ENCODE results near the gene FHAD1. TPM values are rescaled to one million over a fixed set of nuclear protein-coding genes. Genes with fewer than 3 reads are reported as not detected.

FHAD1 gene
- 0.90 TPM for polyA plus RNA-seq (2012; ENCODE audit: insufficient read length, low read depth)

- TF ChIP-seq FOXP2 (optimal IDR thresholded peaks at IDR 0.05; ENCODE audit: borderline replicate concordance, extremely low read depth, extremely low read length, insufficient read depth) = no peak
Observed at GRCh38 chr1:15246960-15247614, at the start of gene FHAD1. Gene FHAD1 (plus strand): TSS chr1:15247223. CDS start chr1:15251785, 4,562 bp downstream.

GRCh38 chr1:15197591-15198447 is 49.2 kb upstream of the FHAD1 start:
- no peak for TF ChIP-seq TAF1 (IDR thresholded peaks at IDR 0.05; ENCODE audit: borderline replicate concordance, insufficient read depth, low read length)
- no peak for TF ChIP-seq FOXP2 (optimal IDR thresholded peaks at IDR 0.05; ENCODE audit: borderline replicate concordance, extremely low read depth, extremely low read length, insufficient read depth)
- no peak for TF ChIP-seq POLR2AphosphoS5 (IDR thresholded peaks at IDR 0.05; ENCODE audit: low read depth, low read length)
- no peak for TF ChIP-seq REST (IDR thresholded peaks at IDR 0.05; ENCODE audit: insufficient read depth in 1 of 2, low read depth in 2 of 2, low read length in 2 of 2)

- no peak for TF ChIP-seq TAF1 (IDR thresholded peaks at IDR 0.05; ENCODE audit: borderline replicate concordance, insufficient read depth, low read length)
- TF ChIP-seq FOXP2 (optimal IDR thresholded peaks at IDR 0.05; ENCODE audit: borderline replicate concordance, extremely low read depth, extremely low read length, insufficient read depth) = no peak
- no peak for TF ChIP-seq REST (IDR thresholded peaks at IDR 0.05; ENCODE audit: insufficient read depth in 1 of 2, low read depth in 2 of 2, low read length in 2 of 2)
- no peak for TF ChIP-seq POLR2AphosphoS5 (IDR thresholded peaks at IDR 0.05; ENCODE audit: low read depth, low read length)
- no peak for TF ChIP-seq SIN3A (IDR thresholded peaks at IDR 0.05; ENCODE audit: borderline replicate concordance, insufficient read depth, low read length)
Observed at GRCh38 chr1:15198684-15199083, 48.3 kb upstream of the FHAD1 start.

- TF ChIP-seq REST (IDR thresholded peaks at IDR 0.05; ENCODE audit: insufficient read depth in 1 of 2, low read depth in 2 of 2, low read length in 2 of 2) (no peak), TAF1 (IDR thresholded peaks at IDR 0.05; ENCODE audit: borderline replicate concordance, insufficient read depth, low read length) (no peak), SIN3A (IDR thresholded peaks at IDR 0.05; ENCODE audit: borderline replicate concordance, insufficient read depth, low read length) (no peak), POLR2AphosphoS5 (IDR thresholded peaks at IDR 0.05; ENCODE audit: low read depth, low read length) (no peak), FOXP2 (optimal IDR thresholded peaks at IDR 0.05; ENCODE audit: borderline replicate concordance, extremely low read depth, extremely low read length, insufficient read depth) (no peak)
Observed at GRCh38 chr1:15201221-15201620, 45.8 kb upstream of the FHAD1 start.

GRCh38 chr1:15201849-15202551 is 45.0 kb upstream of the FHAD1 start:
- TF ChIP-seq REST (IDR thresholded peaks at IDR 0.05; ENCODE audit: insufficient read depth in 1 of 2, low read depth in 2 of 2, low read length in 2 of 2) (no peak), POLR2AphosphoS5 (IDR thresholded peaks at IDR 0.05; ENCODE audit: low read depth, low read length) (no peak), TAF1 (IDR thresholded peaks at IDR 0.05; ENCODE audit: borderline replicate concordance, insufficient read depth, low read length) (no peak), FOXP2 (optimal IDR thresholded peaks at IDR 0.05; ENCODE audit: borderline replicate concordance, extremely low read depth, extremely low read length, insufficient read depth) (no peak), SIN3A (IDR thresholded peaks at IDR 0.05; ENCODE audit: borderline replicate concordance, insufficient read depth, low read length) (no peak)
